HG02885 (cell line): ENCODE measurements around the gene APEH.
A peak's percentile ranks its signal among the peaks of the same experiment; 100 is the strongest.
"Not testable (repeated sequence)": the region's sequence is repeated elsewhere in the genome, so short reads cannot be mapped to it uniquely, and the experiment has no call there.

Source experiments
- ATAC-seq: cut with Tn5 transposase; IDR thresholded peaks from one replicate; pipeline ENCODE4 v1.9.1; 2021; ENCODE audit warnings: mild to moderate bottlenecking; ENCODE audit not compliant: unreplicated experiment, poor library complexity

APEH gene

GRCh38 chr3:49688338-49689045, 14.3 kb downstream of the APEH start:
- peak; percentile 2 for ATAC-seq

DNA sequence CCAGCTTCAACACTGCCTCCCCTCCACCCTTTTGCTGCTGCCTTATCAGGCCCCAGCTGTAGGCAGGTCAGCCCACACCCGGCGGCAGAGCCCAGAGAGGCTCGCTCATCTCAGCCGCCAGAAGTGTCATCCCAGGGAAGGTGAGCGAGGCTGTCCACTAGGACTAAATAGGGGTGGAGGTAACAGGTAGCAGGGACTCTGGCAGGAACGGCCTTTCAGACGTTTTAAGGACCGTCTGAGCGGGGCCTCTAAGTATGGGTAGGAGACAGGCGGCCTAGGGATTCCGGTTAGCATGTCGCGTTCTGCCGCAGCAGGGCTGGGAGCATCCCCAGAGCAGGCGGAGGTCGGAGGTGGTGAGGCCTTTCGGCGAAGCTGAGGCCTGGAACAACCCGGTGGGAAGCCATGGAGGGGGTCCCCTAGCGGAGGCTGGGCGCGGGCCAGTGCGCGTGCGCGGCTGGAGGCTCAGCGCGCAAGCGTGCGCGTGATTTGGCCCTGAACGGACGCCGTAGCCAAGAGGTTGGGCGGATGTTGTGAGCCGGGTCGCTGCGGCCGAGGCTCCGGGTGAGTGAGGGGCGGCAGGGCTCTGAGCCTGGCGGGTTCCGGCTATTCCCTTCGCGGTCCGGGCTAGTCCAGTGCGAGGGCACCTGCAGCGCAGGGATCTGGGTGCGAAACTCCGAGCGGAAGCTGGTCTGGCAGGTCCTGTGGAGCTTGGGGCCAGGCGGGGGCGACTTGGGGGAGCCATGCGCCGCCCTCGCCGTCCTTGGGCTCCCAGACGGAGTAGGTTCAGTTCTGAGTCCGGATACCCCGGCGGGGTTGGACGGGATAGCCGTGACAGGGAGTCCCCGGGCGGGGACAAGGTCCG, 15.1 kb downstream of the APEH start, which contains the start of the genes MST1 and RNF123:
Gene MST1, minus strand, starts transcription at position 429 of the 862 bp plus-strand sequence. CDS start 783 bp downstream, outside the sequence.
Gene RNF123, plus strand, starts transcription at position 512 of the 862 bp plus-strand sequence. CDS start 1,609 bp downstream, outside the sequence.
- ATAC-seq: peak; percentile 76

DNA sequence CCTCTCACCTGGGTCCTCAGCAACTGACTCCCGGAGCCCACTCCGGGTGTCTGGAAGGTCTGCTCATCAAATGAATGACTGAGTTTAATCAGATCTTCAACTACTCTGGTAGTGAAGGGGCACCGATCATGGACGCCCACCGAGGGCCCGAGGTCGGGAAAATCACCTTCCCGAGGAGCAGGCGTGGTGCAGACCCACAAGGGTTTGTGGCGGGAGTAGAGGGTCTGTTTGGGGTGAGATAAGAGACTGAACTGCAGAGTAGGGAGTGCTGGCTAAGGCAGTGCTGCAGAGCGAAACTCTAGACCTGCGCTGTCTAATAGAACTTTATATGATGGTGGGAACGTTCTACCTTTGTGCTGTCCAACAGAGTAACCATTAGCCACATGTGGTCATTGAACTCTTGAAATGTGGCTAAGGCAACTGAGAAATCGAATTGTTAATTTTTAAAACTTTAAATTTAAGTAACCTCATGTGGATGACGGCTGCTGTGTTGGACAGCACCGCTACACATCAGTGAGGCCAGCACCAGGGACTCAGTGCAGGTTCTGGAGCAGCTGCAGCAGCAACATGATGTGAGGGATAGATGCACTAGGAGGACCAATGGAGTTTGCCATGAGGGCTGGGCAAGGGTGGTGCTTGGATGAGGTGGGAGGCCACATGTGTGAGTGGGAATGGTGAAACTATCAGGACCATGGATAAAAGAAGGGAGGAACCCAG, 15.9 kb downstream of the APEH start:
- not testable (repeated sequence) for ATAC-seq

- ATAC-seq: not testable (repeated sequence)
Measured at GRCh38 chr3:49690856-49691255, 16.7 kb downstream of the APEH start.

DNA sequence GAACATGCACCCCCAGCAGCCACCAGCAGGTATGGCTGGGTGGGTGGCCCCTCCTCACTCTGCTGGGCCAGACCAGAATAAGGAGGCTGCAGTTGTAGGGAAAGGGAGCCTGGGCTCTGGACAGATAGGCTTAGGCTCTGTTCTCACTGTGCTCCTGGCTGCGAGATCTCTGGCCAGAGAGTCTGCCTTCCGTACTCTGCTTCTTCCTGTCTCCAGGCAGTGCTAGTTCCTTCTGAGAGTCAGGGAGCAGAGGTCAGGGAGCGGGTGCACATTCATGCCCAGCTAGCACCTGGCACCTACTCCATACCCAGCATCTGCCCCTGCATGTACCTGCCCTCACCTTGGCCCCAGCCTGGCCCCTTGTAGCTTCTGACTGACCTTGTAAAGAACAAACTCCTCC, 17.3 kb downstream of the APEH start:
- not testable (repeated sequence) for ATAC-seq

GRCh38 chr3:49694409-49695070, 20.4 kb downstream of the APEH start:
- not testable (repeated sequence) for ATAC-seq

- ATAC-seq: not testable (repeated sequence)
Measured at GRCh38 chr3:49695350-49696015, 21.3 kb downstream of the APEH start.

DNA sequence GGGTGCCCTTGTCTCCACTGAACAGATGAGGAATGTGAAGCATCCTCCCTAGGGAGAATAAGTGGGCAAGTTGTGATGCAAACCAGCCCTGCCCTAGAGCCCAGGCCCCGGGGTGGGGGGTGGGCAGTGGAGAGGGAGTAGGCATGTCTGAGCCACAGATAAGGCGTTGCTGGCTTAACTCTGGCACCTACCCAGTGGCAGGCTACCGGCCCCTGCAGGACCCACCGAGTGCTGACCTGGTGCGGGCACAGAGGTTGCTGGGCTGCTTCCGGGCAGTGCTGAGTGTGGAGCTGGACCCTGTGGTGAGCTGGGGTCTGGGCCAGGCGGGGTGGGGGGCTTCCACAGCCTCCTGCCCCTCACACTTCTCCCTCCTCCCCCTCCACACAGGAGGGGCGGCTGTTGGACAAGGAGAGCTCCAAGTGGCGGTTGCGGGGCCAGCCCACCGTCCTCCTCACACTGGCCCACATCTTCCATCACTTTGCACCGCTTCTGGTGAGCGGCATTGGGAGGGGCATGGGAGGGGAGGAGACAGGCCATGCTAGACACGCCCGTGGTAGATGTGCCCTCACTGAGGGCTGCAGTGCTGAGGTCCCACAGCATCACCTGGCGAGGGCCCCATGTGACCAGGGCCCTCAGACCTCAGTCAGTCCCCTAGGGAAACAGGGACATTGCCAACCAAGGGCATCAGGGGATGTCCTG, 25.3 kb downstream of the APEH start:
- no peak for ATAC-seq

- no peak for ATAC-seq
Measured at GRCh38 chr3:49700014-49700413, 25.9 kb downstream of the APEH start.

GRCh38 chr3:49700453-49701128, 26.4 kb downstream of the APEH start:
- ATAC-seq: no peak

DNA sequence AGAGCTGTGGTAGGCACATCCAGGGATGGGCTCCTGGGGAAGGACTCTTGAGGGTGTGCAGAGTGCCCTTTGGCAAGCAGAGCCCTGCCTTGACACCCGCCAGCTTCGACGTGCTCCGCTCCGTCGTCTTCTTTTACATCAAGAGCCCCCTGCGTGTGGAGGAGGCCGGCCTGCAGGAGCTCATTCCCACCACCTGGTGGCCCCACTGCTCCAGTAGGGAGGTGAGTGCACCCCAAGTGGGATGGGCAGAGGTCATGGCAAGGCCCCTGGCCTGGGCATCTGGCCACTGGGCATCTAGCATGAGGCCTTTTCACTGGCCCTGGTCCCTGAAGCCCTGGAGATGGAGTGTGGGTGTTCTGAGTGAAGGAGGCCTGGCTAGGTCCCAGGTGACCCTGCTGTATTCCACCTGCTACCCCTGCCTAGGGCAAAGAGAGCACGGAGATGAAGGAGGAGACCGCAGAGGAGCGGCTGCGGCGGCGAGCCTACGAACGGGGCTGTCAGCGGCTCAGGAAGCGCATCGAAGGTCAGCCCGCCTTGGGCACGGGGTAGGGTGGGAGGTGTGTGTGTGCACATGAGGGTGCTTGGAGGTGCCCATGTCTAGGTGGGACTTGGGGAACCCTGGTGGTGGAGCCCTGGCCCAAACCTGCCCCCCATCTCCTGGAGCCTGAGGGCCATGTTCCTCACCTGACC, 27.4 kb downstream of the APEH start:
- no peak for ATAC-seq

DNA sequence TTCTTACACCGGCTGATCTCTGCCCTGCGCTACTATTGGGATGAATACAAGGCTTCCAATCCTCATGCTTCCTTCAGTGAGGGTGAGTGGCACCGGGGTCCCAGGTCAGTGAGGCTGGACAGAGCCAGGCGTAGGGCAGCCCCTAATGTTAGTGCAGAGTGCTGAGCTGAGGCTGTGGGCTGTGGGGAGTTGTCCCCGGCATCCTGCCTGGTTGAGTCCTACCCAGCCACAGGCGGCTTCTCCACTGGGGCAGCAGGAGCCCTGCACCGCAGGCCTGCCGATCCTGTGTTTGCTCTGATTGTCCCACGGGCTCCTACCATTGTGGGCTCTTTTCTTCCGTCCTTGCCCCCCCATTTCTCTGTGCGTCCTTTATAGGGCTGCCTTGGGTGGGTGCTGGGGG, 28.5 kb downstream of the APEH start:
- no peak for ATAC-seq

- ATAC-seq: peak; percentile 65
Measured at GRCh38 chr3:49703443-49703927, 29.3 kb downstream of the APEH start.

- no peak for ATAC-seq
Measured at GRCh38 chr3:49703956-49704355, 29.8 kb downstream of the APEH start.

DNA sequence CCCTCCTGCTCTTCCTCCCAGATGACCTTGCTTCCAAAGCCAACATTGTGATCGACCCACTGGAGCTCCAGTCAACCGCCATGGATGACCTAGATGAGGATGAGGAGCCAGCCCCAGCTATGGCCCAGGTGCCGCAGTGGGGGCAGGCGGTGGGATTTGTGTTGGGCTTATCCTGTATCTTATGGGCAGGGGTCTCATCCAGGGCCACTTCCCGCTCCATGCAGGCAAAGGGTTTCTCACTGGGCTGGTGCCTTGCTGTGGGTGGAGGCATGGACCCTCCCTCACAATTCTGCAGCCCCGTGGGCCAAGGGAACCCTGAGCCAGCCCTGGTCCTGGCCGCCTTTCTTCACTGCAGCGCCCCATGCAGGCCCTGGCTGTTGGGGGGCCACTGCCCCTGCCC, 30.5 kb downstream of the APEH start:
- ATAC-seq: no peak

DNA sequence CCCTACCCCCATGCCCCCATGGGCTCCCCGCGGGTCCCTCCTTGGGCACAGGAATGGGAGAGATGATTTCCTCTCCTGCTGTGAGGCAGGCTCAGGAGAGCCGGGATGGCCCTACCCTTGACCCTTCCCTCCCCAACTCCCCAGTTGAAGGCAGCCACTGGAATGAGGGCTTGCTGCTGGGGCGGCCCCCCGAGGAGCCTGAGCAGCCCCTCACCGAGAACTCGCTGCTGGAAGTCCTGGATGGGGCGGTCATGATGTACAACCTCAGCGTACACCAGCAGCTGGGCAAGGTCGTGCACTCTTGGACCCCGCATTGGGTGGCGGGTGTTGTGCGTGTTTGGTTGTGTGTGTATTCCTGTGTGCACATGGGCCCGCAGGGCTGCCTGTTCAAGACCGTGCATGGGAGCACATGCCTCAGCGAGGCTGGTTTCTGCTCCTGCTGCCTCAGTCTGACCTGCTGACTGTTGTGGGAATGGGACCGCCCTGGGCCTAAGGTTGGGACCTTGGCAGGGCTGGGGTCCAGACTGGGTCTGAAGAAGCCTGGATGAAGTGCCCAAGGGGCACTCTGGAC, 31.3 kb downstream of the APEH start:
- no peak for ATAC-seq

GRCh38 chr3:49706456-49707112, 32.4 kb downstream of the APEH start:
- no peak for ATAC-seq
